ENCODE measurements around the gene STARD10.

- no peak for TF ChIP-seq CTCF (IDR thresholded peaks at IDR 0.05)
- no peak for TF ChIP-seq POLR2A (IDR thresholded peaks at IDR 0.05)
Observed at GRCh38 chr11:72712841-72713240, 81.0 kb downstream of the STARD10 start.

All from esophagus squamous epithelium (tissue), 4 donors.